AG09319 (cell line): Measurements from ENCODE around the gene AP2S1.
"Not testable (repeated sequence)": the region's sequence is repeated elsewhere in the genome, so short reads cannot be mapped to it uniquely, and the experiment has no call there.

Experiments
- DNase-seq: peaks from one replicate; pipeline ENCODE4 v3.0.0-alpha.2; 2010; ENCODE audit warnings: low read depth; ENCODE audit errors: extremely low read depth
- TF ChIP-seq, protein P1 (sequence below): IDR thresholded peaks from 2 replicates; pipeline ENCODE4 v1.5.1; 2011; ENCODE audit warnings: low read depth, mild to moderate bottlenecking, inconsistent platforms, low read length, moderate library complexity

Gene AP2S1

DNA sequence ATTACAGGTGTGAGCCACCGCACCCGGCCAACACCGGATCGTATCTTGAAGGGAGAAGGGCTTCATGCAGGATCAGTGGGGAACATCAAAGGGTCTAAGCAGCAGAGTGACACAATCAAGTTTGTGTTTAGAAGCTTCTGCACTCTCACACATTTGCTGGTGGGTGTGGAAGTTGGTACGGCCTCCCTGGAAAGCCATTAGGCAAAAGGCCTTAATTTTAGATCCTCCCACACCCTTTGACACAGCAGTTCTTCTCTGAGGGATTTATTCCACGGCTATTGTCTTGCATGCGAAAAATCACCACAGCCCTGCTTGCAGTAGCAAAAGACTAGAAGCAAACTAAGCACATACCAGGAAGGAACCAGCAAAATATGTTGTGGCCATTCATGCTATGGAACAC lies 44.0 kb downstream of the AP2S1 start:
- no peak for DNase-seq

DNA sequence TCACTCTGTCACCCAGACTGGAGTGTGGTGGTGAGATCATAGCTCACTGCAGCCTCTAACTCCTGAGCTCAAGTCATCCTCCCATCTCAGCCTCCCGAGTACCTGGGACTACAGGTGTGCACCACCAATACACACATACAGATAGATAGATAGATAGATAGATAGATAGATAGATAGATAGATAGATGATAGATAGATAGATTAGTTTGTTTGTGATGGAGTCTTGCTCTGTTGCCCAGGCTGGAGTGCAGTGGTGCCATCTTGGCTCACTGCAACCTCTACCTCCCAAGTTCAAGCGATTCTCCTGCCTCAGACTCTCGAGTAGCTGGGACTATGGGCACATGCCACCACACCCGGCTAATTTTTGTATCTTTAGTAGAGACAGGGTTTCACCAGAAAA lies 46.2 kb downstream of the AP2S1 start:
- not testable (repeated sequence) for DNase-seq

More for the DNA sequence above, 44.0 kb downstream of the AP2S1 start:
- TF ChIP-seq, protein P1, sequence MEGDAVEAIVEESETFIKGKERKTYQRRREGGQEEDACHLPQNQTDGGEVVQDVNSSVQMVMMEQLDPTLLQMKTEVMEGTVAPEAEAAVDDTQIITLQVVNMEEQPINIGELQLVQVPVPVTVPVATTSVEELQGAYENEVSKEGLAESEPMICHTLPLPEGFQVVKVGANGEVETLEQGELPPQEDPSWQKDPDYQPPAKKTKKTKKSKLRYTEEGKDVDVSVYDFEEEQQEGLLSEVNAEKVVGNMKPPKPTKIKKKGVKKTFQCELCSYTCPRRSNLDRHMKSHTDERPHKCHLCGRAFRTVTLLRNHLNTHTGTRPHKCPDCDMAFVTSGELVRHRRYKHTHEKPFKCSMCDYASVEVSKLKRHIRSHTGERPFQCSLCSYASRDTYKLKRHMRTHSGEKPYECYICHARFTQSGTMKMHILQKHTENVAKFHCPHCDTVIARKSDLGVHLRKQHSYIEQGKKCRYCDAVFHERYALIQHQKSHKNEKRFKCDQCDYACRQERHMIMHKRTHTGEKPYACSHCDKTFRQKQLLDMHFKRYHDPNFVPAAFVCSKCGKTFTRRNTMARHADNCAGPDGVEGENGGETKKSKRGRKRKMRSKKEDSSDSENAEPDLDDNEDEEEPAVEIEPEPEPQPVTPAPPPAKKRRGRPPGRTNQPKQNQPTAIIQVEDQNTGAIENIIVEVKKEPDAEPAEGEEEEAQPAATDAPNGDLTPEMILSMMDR = no peak

DNA sequence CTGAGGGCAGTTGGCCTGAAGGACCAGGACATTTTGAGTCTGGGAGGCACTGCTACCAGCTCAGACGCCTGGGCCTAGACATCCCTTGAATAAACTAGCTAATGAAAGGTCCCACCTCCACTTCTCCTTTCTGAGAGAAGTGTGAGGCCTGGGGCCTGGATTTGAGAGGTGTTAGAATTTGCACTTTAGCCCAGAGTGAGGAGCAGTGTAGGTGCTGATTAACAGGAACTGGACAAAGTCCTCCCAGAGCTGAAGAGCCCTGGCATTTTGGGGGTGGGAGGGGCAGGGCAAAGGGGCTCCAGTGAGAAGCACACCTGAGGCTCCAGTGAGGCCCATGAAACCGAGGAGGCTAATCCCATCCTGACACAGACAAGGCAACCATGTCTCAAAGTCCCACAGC lies 47.1 kb downstream of the AP2S1 start:
- TF ChIP-seq, protein P1 = no peak
- DNase-seq = no peak

DNA sequence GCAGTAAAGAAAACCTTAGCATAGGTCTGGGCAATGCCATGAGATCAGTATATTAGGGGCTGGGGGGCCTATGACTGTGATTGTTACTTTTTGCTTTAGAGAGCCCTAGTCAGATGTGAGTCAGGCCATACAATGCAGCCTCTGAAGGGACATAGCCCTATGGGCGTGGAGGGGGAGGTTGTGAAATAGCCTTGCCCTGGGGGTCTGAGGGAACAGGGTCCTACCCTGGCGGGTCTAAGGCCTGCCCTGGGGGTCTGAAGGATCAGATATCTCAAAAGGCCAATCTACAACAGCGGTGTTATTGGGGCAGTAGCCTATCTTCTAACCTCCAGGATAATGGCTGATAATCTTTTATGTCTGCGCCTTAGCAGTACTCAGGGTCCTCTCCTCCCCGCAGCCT lies 48.5 kb downstream of the AP2S1 start:
- TF ChIP-seq, protein P1 = no peak
- DNase-seq = no peak

DNA sequence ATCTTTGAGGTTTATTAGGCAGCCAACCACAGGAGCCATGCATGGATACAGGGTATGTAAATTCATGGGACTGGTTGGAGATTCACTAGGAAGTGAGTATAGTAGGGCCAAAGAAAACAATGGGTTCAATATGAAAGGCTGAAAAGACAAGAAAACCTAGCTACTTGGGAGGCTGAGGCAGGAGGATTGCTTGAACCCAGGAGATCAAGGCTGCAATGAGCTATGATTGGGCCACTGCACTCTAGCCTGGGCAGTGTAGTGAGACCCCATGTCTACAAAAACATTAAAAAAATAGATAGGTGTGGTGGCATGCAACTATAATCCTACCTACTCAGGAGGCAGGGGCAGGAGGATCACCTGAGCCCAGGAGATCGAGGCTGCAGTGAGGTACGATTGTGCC lies 51.9 kb downstream of the AP2S1 start:
- DNase-seq = no peak
- TF ChIP-seq, protein P1 = no peak

DNA sequence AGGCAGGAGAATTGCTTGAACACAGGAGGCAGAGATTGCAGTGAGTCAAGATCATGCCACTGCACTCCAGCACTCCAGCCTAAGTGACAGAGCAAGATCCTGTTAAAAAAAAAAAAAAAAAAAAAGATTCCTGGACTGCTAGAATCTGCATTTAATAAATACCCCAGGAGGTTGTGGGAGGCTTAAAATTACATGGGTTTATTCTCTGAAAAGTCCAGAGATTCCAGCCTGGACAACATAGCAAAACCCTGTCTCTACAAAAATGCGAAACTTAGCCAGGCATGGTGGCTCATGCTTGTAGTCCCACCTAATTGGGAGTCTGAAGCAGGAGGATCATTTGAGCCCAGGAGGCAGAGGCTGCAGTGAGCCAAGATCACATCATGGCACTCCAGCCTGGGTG lies 52.8 kb downstream of the AP2S1 start:
- no peak for DNase-seq
- TF ChIP-seq, protein P1 = no peak

DNA sequence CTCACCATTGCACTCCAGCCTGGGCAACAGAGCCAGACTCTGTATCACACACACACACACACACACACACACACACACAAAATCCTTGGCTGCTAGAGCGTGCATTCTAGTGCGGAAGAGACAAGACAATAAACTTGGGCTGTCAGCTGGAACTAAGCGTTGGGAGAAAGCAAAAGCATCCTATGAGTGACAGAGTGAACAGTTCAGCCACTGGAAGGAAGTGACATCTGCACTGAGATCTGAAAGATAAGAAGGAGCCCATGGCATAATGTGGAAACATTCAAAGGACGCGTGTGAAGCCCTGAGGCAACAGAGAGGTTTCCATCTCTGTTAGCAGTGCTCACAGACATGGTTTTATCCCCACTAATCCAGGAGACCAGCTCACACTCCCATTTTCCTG lies 58.7 kb downstream of the AP2S1 start:
- no peak for DNase-seq
- TF ChIP-seq, protein P1 = no peak

DNA sequence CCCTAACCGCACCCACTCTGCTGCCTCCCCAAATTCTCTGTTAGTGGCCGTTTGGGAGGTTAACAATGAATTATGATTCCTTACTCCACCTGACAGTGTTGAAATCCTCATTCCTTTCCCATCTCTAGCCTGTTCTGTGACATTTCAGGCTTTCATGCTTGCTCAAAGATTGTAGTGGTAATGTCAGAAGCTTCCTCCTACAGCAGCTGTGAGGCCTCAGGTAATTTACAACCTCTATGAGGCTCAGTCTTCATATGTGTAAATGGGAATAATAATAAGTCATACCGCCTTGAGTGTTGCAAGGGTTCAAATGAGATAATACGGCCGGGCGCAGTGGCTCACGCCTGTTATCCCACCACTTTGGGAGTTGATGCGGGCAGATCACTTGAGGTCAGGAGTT lies 61.3 kb downstream of the AP2S1 start:
- TF ChIP-seq, protein P1 = no peak
- DNase-seq = no peak
